Measurements from ENCODE around the gene CIT.

DNA sequence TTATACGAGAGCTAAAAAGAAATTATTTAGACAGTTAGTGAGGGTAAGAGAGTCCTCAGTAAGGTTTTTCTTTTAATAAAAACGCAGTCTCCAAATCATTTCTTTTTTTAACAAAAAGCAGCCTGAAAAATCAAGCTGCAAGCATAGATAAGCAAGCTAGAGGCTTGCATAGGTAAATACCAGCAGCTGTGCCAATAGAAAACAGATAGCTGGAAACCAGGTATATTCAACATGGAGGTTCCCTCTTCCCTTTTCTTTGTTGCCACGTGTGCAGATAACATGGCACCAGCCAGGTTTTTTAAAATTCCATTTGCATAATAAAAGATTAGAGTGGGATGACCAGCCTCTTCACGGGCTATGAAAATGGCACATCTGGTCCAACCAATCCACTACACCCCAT is 215.2 kb downstream of the CIT start:
- TF ChIP-seq POLR2A (IDR thresholded peaks at IDR 0.05) (no peak), POLR2AphosphoS5 (IDR thresholded peaks at IDR 0.05) (no peak)
- TF ChIP-seq, protein P1, sequence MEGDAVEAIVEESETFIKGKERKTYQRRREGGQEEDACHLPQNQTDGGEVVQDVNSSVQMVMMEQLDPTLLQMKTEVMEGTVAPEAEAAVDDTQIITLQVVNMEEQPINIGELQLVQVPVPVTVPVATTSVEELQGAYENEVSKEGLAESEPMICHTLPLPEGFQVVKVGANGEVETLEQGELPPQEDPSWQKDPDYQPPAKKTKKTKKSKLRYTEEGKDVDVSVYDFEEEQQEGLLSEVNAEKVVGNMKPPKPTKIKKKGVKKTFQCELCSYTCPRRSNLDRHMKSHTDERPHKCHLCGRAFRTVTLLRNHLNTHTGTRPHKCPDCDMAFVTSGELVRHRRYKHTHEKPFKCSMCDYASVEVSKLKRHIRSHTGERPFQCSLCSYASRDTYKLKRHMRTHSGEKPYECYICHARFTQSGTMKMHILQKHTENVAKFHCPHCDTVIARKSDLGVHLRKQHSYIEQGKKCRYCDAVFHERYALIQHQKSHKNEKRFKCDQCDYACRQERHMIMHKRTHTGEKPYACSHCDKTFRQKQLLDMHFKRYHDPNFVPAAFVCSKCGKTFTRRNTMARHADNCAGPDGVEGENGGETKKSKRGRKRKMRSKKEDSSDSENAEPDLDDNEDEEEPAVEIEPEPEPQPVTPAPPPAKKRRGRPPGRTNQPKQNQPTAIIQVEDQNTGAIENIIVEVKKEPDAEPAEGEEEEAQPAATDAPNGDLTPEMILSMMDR (IDR thresholded peaks at IDR 0.05) = no peak

Measured in suprapubic skin (tissue), 4 donors.